GM06990 (cell line): ENCODE results near the gene EFNA4.

Source experiments
- DNase-seq: peaks from one replicate; pipeline ENCODE4 v3.0.0-alpha.2; 2011; ENCODE audit not compliant: insufficient read length; ENCODE audit errors: extremely low read depth
- H3K27me3 ChIP-seq: replicated peaks from 2 replicates; pipeline ENCODE4 v1.6.0; 2011; ENCODE audit warnings: low read length; ENCODE audit not compliant: control insufficient read depth, insufficient read depth
- H3K36me3 ChIP-seq: 2 replicates; pipeline ENCODE4 v1.5.1; 2011; ENCODE audit warnings: low read length; ENCODE audit not compliant: control insufficient read depth, insufficient read depth
- H3K4me3 ChIP-seq: replicated peaks from 2 replicates; pipeline ENCODE4 v1.5.1; 2011; ENCODE audit warnings: low read depth, mild to moderate bottlenecking, control low read depth, low read length
- CTCF ChIP-seq: IDR thresholded peaks from 2 replicates; pipeline ENCODE4 v1.5.1; 2011; ENCODE audit warnings: low read length, control low read depth, mild to moderate bottlenecking, inconsistent platforms; ENCODE audit not compliant: insufficient read depth, poor library complexity, severe bottlenecking

Gene EFNA4

DNA sequence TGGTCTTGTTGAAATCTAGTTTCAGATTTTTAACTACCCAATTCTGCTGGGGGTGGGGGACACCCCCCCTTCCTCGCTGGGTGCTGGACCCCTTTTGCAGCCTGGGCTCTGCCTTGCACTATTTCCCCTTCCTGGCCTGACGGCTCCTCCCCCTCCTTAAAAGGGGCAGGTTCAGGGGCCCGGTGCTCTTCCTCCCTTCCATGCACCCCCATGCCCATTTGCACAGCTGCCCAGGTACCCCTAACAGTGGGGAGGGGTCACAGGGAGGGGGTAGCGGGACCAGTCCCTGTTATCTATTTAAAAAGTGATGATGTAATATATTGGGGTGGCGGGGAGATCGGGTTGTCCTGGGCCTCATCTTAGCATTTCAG is 45.6 kb upstream of the EFNA4 start:
- H3K4me3 ChIP-seq = peak overlapping the region; percentile 55
- DNase-seq = no peak
- no peak for TF ChIP-seq CTCF
- peaks cover 9% of the 10 kb centered on the region for H3K36me3 ChIP-seq
- H3K27me3 ChIP-seq = no peaks in the 10 kb centered on the region

GRCh38 chr1:155018617-155019348 is 44.8 kb upstream of the EFNA4 start:
- no peak for DNase-seq

GRCh38 chr1:155019377-155020245 is 43.9 kb upstream of the EFNA4 start:
- no peaks in the 10 kb centered on the region for H3K27me3 ChIP-seq
- TF ChIP-seq CTCF = no peak
- no peak overlapping the region for H3K4me3 ChIP-seq
- no peak for DNase-seq
- peaks cover 7% of the 10 kb centered on the region for H3K36me3 ChIP-seq

More at GRCh38 chr1:155018617-155019348, 44.8 kb upstream of the EFNA4 start:
- TF ChIP-seq CTCF = no peak
- Histone ChIP-seq H3K27me3 (no peaks in the 10 kb centered on the region), H3K4me3 (no peak overlapping the region), H3K36me3 (peaks cover 8% of the 10 kb centered on the region)

GRCh38 chr1:155022136-155022926 is 41.2 kb upstream of the EFNA4 start:
- Histone ChIP-seq H3K4me3 (no peak overlapping the region), H3K36me3 (no peaks in the 10 kb centered on the region), H3K27me3 (no peaks in the 10 kb centered on the region)
- TF ChIP-seq CTCF = no peak
- DNase-seq = no peak

DNA sequence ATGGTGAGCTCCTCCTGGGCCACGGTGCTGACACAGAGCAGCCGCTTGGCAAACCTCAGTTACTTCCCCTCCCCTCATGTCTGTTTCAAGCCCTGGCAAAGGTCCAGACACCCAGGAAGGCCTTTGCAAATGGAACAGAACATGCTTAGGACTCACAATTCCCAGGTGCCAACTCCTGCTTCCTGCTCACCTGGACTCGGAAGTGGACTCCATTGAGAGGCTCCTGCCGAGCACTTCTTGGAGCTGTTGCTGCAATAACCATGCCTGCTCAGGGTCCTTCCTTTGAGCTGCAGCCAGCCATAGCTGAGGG is 40.7 kb upstream of the EFNA4 start:
- no peak for TF ChIP-seq CTCF
- Histone ChIP-seq H3K36me3 (no peaks in the 10 kb centered on the region), H3K27me3 (no peaks in the 10 kb centered on the region), H3K4me3 (no peak overlapping the region)
- no peak for DNase-seq
